ENCODE measurements around the gene NTM.

The NTM gene

GRCh38 chr11:131372234-131372962 is 2.0 kb downstream of the NTM start:
- TF ChIP-seq CTCF (IDR thresholded peaks at IDR 0.05; ENCODE audit: control insufficient read depth, extremely low read depth, insufficient read depth): no peak
- no peak overlapping the region for H3K4me3 ChIP-seq (ENCODE audit: low read depth, low read length)
- DNase-seq (ENCODE audit: low read depth): no peak

GRCh38 chr11:131373095-131373725 is 2.8 kb downstream of the NTM start:
- no peak for DNase-seq (ENCODE audit: low read depth)
- no peak for TF ChIP-seq CTCF (IDR thresholded peaks at IDR 0.05; ENCODE audit: control insufficient read depth, extremely low read depth, insufficient read depth)
- H3K4me3 ChIP-seq (ENCODE audit: low read depth, low read length): no peak overlapping the region

GRCh38 chr11:131373756-131374155 is 3.3 kb downstream of the NTM start:
- DNase-seq (ENCODE audit: low read depth): no peak
- no peak for TF ChIP-seq CTCF (IDR thresholded peaks at IDR 0.05; ENCODE audit: control insufficient read depth, extremely low read depth, insufficient read depth)
- H3K4me3 ChIP-seq (ENCODE audit: low read depth, low read length): no peak overlapping the region

- no peak overlapping the region for H3K4me3 ChIP-seq (ENCODE audit: low read depth, low read length)
- TF ChIP-seq CTCF (IDR thresholded peaks at IDR 0.05; ENCODE audit: control insufficient read depth, extremely low read depth, insufficient read depth): no peak
- no peak for DNase-seq (ENCODE audit: low read depth)
Measured at GRCh38 chr11:131375421-131375820, 5.0 kb downstream of the NTM start.

- TF ChIP-seq CTCF (IDR thresholded peaks at IDR 0.05; ENCODE audit: control insufficient read depth, extremely low read depth, insufficient read depth): no peak
- no peak for DNase-seq (ENCODE audit: low read depth)
- H3K4me3 ChIP-seq (ENCODE audit: low read depth, low read length): no peak overlapping the region
Measured at GRCh38 chr11:131375915-131376314, 5.5 kb downstream of the NTM start.

- no peak for TF ChIP-seq CTCF (IDR thresholded peaks at IDR 0.05; ENCODE audit: control insufficient read depth, extremely low read depth, insufficient read depth)
- no peak overlapping the region for H3K4me3 ChIP-seq (ENCODE audit: low read depth, low read length)
- DNase-seq (ENCODE audit: low read depth): no peak
Measured at GRCh38 chr11:131378931-131379330, 8.5 kb downstream of the NTM start.
